HG02763 (cell line): Measurements from ENCODE around the gene GALNT2.

ENCODE experiments used
- ATAC-seq: cut with Tn5 transposase; IDR thresholded peaks from one replicate; pipeline ENCODE4 v1.9.1; 2021; ENCODE audit warnings: mild to moderate bottlenecking, moderate library complexity; ENCODE audit not compliant: unreplicated experiment

The GALNT2 gene

DNA sequence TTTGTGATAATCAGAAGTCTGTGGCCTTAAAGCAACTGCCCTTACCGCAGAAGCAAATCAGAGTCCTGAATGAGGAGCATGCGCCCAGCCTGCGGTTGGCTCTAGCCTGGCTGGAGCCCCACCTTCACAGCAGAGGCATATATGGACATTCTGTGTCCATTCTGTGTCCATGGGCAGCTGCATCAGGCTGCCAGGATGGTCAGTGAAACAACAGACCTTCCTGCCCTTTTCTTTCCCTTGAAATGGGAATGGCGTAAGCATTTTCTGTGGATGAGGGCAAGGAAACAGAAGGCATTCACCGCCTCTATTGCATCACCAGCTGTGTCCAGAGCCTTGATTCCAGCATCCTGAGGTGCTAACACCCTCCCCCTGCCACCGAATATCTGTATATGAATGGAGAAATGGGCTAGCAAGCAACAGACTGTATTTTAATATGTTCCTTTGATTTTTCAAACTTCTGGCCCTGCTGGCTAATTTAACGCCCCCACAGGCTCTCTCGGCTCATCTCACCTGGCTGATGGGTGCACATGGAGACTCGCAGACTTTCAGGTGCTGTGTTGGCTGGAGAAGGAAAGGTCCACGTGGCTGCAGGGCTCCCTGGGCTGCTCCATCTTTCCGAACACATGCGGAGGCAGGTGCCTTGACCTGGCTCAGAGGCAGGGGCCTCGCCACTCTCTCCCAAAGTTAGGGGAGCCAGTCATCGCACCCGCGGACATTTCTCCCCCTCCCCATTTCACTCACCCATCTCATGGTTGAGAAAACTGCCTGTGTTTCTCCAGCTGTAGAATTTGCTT is 159.2 kb downstream of the GALNT2 start:
- ATAC-seq, result no peak

DNA sequence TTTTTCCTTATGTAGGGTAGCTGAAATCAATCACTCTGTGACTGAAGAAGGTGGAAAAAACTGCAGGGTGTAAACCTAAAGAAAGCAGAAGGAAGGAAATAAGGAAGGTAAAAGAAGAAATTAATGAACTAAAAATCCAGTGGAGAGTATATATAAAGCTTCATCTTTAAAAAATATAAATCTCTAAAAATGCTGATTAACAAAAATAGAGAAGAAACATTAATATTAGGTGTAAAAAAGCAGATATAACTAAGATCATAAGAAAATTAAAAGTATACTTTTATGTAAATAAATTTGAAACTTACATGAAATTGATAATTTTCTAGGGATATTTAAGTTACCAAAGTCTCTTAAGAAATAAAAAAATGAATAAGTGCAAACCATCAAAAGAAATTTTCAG is 159.8 kb downstream of the GALNT2 start:
- no peak for ATAC-seq

DNA sequence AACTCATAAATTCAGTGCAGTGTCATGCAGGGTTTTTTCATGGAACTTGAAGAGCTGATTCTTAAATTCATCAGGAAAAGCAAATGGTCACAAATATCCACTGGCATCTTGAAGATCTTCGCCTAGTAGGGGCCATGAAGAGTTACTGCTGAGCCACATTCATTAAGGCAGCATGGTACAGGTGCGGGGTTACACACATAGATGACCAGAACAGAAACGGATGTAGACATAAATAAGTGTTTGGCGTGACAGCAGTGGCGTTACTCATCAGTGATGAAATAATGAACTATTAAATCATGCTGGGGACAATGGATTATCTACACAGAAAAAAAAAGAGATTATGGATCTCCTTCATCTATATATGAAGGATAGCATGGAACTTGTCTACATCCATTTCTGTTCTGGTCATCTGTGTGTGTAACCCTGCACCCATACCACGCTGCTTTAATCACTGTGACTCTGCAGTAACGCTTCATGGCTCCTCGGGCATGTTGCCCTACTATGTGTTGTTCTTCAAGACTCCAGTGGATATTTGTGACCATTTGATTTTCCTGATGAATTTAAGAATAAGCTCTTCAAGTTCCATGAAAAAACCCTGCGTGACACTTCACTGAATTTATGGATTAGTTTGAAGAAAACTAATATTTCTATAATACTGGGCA is 161.3 kb downstream of the GALNT2 start:
- no peak for ATAC-seq

DNA sequence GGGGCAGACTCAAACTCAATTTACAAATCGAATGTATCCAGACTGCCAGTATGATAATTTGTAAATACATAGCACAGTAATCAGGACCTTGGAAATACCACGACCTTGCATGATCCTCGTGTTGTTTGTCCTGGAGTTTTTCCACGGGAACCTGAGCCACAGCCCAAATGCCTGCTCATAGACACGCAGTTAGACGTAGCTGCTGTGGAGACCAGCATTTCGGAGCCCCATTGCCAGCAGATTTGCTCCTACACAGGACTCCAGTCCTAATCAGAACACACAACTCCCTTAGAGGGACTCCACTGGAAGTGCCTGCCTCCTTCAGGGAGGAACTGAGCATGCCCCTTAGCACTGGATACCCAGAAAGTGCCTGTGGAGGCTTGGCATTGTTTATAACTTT is 163.2 kb downstream of the GALNT2 start:
- no peak for ATAC-seq

DNA sequence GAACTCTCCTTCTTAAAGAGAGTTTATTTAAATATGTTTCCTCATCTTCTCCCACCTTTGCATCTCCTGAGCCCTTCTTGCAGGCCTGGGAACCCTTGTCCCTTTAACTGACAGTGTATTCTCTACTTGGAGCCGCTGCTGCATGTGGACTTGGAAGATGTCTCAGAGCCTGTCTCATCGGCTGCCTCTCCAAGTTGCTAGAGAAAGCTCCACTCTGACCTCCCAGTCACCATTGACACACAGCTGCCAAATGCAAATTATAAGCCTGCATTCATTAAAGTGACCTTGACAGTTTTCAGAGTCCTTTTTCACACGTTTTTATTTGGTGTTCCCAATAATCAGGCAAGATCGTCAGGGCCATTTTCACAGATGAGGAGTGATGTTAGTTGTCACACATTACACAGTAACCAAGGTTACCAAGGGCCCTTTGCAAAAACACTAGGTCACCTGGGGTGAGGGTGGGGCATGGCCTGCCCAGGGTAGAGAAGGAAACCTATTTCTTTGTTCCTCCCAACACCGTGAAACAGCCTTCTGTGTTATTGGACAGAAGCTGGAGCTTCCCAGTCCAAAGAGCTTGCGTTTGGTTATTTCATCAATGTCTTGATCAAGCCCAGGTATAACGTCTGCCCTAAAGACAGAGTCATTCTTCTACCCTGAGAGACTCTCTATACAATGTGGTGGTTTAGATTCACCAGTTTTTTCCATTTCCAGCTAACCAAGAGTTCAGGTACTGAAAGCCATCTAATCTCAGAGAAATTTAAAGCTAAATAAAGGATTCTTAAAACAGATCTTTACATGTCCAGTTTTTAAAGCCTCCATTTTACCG is 164.1 kb downstream of the GALNT2 start:
- no peak for ATAC-seq

DNA sequence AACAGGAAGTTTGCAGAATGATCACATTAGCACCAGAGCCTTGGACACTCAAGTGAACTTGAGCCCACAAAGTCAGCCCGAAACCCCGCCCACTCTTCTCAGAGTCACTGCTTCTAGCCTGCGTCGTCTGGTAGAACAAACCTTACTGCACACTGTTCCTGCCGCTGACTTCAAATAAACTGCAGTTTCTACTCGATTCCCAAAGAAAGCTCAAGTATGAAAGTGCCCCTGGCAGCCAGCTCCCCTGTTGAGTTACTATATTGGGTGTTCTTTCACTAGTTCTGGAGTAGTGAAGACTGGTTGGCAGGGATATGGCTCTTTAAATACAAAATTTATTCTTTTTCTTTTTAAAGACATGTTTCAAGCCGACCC is 164.7 kb downstream of the GALNT2 start:
- no peak for ATAC-seq

DNA sequence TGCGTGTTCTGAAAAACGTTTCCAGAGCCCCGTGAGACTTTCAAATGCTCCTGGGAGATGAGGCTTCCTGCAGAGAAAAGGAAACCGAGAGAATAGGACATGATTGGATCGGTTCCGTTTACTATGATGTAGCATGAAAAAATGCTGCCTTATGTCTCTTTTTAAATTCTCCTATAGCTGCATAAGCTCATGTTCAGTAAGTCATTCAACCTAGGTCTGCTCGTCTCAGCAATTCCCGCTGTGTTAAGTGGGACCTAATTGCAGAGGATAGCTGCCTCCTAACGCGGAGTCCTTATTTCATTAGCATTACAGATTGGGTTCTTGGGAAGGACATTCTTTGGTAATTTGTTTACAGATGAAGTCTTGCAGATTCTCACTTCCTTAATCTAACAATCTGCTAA is 165.3 kb downstream of the GALNT2 start:
- ATAC-seq, result no peak

DNA sequence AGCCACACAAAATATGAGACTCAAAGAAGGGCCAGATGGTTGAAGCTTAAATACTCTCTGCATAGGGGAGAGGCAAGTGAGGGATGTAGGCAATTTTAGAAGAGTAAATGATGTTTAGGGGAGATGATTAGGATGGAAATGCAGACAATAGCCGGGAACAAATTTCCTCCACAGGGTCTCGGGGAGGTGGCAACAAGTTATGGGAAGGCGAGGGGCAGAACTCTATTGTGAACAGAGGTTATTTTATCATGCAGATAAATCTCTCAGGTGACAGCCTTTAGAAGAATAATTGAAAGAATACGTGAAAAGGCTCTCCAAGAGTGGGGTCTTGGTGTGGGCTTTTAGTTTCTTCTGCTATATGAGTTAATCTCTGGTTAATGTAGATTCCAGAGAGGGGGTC is 166.7 kb downstream of the GALNT2 start:
- ATAC-seq, result no peak

DNA sequence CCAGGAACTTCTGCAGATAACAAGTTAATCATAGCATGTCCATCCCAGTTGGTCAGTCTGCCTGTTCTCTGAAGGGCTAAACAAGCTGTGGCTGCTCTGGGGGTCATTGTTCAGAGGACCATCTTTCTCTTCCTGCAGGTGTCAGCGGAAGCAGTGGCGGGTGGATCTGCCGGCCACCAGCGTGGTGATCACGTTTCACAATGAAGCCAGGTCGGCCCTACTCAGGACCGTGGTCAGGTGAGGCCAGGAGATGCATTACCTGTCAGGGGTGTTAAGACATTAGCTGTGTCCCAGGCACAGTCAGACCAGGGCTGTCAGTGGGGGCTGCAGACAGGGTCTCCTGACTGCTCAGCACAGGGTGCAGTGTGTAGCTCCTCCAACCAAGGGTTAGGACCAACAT is 168.8 kb downstream of the GALNT2 start:
- ATAC-seq, result no peak

DNA sequence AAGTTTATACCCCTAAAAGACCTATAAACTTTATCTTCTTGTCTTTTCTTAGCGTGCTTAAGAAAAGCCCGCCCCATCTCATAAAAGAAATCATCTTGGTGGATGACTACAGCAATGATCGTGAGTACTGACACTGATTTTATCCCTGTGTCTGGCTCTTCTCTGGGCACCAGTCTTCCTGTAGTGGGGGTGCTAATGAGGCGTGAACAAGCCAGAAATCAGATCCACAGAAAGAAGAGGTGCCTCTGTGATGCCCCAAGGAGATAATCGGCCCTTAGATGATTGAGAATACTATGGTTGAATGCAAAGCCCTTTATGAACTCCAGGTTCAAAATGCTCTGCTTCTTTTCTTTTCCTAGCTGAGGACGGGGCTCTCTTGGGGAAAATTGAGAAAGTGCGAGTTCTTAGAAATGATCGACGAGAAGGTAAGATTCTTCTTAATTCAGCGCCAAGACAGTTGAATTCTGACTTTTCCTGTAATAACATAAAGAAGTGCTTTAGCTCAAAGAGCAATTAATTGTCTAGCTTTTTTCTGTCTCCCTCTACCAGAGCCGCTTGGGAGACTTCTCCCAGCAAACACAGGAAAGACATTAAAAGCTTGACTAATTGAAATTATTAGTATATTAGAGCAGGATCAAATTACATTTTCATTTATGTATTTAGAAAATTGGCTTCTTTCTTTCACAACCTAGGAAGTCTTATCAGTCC is 169.4 kb downstream of the GALNT2 start:
- no peak for ATAC-seq

DNA sequence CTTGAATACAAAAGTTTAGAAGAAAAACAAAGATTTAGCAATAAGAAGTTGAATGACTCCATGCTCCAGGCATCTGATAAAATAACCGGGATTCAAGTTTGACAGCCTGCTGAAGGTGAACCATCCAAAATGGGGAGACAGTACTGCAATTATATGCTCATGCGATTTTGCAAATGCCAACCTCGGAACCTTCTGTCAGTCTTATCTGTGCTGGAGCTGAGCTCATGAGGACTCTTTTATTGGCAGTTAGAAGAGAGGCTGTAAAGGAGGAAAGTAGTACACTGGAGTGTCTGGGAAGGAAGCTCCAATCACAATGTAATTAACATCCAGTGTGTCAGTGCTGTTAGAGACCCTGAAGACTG is 170.0 kb downstream of the GALNT2 start:
- ATAC-seq, result no peak

DNA sequence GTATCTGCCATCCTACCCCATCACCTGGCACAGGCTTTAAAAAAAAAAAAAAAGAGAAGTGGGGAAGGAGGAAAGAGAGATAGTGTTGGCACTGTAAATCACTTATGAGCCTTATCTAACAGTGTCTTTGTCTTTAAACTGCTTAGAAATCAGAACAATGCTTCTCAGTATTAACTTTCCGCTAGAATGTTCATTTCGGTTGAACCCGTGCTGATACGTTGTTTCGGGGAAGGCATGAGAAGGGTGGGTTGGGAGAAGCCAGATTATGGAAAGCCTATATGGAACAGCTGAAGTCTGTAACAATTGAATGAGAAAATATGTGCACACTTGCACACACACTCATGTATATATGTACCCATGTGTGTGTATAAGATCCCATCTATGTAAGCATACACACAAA is 170.8 kb downstream of the GALNT2 start:
- ATAC-seq, result no peak

DNA sequence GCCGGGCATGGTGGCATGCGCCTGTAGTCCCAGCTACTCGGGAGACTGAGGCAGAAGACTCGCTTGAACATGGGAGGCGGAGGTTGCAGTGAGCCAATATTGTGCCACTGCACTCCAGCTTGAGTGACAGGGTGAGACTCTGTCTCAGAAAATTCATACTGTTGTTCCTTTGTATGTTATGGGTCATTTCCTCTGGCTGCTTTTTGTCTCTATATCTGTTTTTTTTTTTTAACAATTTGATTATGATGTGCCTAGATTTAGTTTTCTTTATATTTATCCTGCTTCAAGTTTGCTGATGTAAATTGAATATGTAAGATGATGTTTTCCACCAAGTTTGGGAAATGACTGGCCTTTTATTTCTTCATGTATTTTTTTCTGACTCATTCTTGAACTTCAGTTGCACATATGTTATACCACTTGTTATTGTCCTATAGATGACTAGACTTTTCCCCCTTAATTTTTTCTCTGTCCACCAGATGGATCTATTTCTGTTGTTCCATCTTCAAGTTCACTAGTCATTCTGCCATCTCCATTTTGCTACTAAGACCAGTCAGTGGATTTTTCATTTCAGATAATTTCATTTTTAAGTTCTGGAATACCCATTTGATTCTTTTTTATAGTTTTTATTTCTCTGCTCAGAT is 173.5 kb downstream of the GALNT2 start:
- no peak for ATAC-seq

DNA sequence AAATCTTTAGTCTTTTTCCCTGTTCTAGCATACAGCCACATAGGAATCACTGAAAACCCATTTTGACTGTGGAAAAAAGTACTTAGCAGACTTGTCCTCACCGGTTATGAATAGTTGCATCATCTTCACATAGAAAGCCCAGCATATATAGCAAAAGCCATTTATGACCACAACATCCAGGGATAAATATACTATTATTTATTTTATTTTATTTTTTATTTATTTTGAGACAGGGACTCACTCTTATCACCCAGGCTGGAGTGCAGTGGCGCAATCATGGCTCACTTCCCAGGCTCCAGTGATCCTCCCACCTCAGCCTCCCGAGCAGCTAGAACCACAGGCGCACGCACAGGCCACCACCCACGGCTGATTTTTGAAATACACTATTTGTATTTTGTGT is 175.3 kb downstream of the GALNT2 start:
- ATAC-seq, result no peak

DNA sequence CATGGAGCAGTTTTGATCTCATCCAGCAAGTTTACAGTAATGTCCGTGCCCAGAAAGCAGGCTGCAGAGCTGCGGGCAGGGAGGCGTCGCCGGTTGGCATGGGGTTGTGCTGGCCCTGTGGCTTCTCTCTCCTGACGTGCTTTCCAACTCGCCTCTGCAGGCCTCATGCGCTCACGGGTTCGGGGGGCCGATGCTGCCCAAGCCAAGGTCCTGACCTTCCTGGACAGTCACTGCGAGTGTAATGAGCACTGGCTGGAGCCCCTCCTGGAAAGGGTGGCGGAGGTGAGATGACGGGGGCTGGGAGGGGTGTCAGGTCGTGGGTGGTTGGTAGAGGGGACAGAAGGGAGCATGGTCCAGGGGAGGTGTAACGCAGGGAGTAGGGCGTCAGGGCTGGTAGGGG is 176.1 kb downstream of the GALNT2 start:
- ATAC-seq, result no peak

DNA sequence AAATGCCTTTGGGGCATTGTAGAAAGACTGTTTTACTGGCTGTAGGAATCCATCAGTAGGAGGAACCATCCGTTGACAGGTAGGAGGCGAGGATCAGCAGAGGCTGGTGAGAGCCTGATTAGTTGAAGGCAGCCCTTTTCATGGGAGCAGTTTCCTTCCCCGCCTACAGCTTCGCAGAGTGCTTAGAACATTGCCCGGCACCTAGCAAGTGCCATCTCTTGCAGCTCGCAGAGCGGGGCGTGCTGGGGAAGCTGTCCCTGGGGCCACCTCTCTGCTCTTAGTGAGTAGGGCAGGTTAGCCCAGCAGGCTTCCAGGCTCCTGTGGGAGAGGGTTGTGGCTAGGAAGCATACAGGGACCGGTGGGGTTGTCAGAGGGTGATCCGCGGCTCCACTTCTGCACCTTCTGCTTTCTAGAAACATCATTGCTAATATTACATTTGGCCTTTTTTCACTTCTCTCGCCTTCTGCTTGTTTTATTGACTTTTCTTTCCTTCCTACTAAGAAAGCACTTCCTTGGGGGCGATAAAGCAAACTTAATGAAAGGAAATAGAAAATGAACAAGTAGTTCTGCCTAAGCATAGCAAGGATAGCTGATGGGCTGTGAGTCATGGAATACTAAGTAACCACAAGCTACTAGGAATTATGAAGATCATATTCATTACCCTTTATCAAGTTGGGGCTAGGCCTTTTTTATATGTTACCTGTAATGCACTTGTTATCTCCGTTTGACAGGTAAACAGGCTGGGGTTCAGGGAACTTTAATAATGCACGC is 176.7 kb downstream of the GALNT2 start:
- ATAC-seq, result no peak

DNA sequence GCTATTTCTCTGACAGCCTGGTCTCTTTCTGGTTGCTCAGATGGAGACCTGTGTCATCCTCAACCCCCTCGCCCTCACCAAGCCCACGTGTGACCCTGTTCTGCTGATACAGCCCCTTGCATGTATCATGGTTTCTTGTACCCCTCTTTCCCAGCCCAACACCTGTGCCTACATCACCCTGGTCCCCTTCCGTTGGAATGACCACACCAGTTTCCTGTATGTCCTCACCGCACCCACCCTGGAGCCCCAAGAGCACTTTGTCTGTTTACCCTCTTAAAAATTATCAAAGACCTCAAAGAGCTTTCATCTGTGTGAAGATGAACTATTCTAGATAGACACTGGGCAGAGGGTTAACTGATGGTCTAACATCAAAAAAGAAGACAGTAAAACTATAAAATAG is 179.5 kb downstream of the GALNT2 start:
- no peak for ATAC-seq

DNA sequence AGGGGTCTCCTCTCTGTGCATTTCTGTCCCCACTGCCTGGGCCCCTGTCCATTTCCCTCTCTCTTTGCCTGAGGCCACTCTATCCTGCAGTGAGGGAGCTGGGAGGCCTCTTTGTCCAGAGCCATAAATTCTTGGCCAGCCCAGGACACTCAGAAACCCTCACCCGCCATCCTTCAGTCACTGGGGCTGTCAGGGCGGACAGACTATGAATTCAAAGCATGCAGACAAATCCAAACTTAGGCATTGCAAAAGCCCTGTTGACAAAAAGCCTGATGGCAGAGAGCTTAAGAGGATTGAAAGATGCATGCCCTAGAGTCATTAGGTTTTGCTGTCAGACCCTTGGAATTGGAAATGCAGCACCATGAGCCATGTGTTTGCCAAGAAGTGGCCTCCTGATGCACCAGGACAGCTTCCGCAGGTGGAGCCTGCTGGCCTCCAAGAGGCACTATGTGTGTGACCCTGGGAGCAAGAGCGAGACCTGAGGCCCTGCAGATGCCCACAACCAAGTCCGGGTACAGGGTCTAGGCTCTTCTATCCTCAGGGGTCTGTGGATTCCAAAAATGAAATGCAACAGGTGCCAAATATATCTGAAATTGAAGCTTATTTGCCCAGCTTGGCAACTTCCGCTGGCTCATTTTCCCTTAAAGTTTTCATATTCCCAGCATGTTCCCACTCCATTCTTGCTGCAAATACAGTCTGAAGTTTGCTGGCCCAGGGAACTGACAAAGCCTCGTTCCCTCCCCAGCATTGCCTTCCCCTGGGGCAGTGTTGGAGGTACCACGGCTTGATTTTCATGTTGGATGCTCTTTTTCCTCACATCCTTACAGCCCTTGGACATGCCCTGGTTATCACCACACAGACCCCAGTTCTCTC is 181.2 kb downstream of the GALNT2 start:
- no peak for ATAC-seq

DNA sequence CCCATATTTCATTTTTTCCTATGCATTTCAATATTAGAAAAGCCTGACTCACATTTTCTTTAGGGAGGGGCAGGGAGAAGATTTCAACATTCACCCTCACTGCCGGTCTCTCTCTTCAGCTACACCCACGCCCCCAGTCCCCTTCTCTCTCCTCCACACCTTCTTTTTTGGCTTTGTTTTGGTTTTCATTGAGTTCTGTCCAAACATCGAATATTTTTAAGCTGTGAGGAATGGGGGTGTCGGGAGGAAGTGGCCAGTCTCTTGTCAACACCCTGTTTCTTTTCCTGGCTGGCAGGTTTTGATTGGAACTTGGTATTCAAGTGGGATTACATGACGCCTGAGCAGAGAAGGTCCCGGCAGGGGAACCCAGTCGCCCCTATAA is 181.8 kb downstream of the GALNT2 start:
- no peak for ATAC-seq
